Adrenal gland (tissue), 5 donors: ENCODE data around the gene LRRC25.

ENCODE experiments used
- POLR2A ChIP-seq, 2 donors: fragments of 450-650 bp; IDR thresholded peaks; one replicate each; pipeline ENCODE4 v1.6.1; 2017; ENCODE audit warnings: antibody characterized with exemption in 2 of 2, mild to moderate bottlenecking in 2 of 2, moderate library complexity in 1 of 2
- TF ChIP-seq, protein P1 (sequence below), 6 experiments: fragments of 450-650 bp in 4 of 6; fragments of 200-600 bp in 2 of 6; sonication (generic) in 1 of 6; IDR thresholded peaks; 1 replicate in 5 of 6; 2 replicates in 1 of 6; pipeline versions ENCODE4 v1.5.1 to v1.8.0; 2016 to 2021; ENCODE audit warnings: antibody characterized with exemption in 6 of 6, mild to moderate bottlenecking in 2 of 6, moderate library complexity in 1 of 6
- donor health status: DM: no; HTN: no; CAD: no.

DNA sequence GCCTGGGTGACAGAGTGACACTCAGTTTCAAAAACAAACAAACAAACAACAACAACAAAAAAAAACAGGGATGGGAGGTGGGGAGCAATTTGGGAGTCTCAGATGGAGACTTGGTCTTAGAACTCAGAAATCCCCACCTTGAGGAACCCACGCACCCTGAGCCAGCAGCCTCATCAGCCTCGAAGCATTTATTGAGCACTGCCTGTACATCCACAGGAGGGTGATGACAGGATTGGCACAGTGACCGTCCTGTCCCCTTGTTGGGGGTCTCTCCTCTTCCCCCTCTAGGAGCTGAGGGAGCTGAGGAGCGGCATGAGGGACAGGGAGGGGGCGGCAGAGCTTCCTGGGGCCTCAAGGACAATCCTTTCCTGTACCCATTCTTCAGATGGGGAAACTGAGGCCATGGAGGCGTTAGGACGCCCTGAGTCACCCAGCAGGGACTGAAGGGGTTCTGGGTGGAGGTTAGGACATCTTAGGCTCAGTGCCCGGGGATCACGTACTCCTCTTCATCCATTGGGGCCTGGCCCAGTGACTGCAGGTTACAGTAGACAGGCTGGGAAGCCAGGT lies 5.8 kb downstream of the LRRC25 start:
- TF ChIP-seq, protein P1, sequence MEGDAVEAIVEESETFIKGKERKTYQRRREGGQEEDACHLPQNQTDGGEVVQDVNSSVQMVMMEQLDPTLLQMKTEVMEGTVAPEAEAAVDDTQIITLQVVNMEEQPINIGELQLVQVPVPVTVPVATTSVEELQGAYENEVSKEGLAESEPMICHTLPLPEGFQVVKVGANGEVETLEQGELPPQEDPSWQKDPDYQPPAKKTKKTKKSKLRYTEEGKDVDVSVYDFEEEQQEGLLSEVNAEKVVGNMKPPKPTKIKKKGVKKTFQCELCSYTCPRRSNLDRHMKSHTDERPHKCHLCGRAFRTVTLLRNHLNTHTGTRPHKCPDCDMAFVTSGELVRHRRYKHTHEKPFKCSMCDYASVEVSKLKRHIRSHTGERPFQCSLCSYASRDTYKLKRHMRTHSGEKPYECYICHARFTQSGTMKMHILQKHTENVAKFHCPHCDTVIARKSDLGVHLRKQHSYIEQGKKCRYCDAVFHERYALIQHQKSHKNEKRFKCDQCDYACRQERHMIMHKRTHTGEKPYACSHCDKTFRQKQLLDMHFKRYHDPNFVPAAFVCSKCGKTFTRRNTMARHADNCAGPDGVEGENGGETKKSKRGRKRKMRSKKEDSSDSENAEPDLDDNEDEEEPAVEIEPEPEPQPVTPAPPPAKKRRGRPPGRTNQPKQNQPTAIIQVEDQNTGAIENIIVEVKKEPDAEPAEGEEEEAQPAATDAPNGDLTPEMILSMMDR (IDR thresholded peaks at IDR 0.05): no peak
- TF ChIP-seq POLR2A (IDR thresholded peaks at IDR 0.05): no peak
